OCI-LY1 (cell line): Measurements from ENCODE around the gene IGF2BP2.

Experiments
- H2AFZ ChIP-seq: fragments of 200-600 bp; sonication (generic), shearing (Covaris generic); 2 replicates; pipeline ENCODE4 v1.6.0; 2014; ENCODE audit warnings: antibody characterized with exemption, mild to moderate bottlenecking, low read length
- H3F3A ChIP-seq: fragments of 200-600 bp; sonication (generic), shearing (Covaris generic); 2 replicates; pipeline ENCODE4 v1.6.0; 2014; ENCODE audit warnings: mild to moderate bottlenecking, antibody characterized with exemption, low read length, moderate library complexity; ENCODE audit not compliant: insufficient read depth
- H3K27ac ChIP-seq: fragments of 200-600 bp; sonication (generic); 2 replicates; pipeline ENCODE4 v1.5.1; 2014; ENCODE audit warnings: low read length, mixed run types, mild to moderate bottlenecking, low read depth; ENCODE audit not compliant: poor library complexity, severe bottlenecking
- H3K27me3 ChIP-seq: fragments of 200-600 bp; sonication (generic); 2 replicates; pipeline ENCODE4 v1.6.0; 2014; ENCODE audit warnings: antibody characterized with exemption, mild to moderate bottlenecking, low read length, moderate library complexity; ENCODE audit not compliant: insufficient read depth
- H3K36me3 ChIP-seq: fragments of 200-600 bp; sonication (generic); 2 replicates; pipeline ENCODE4 v1.6.1; 2014; ENCODE audit warnings: mild to moderate bottlenecking, antibody characterized with exemption, low read length, moderate library complexity, mixed read lengths; ENCODE audit not compliant: insufficient read depth
- H3K4me1 ChIP-seq: fragments of 200-600 bp; sonication (generic); 2 replicates; pipeline ENCODE4 v1.5.1; 2014; ENCODE audit warnings: mild to moderate bottlenecking, low read length, moderate library complexity; ENCODE audit not compliant: insufficient read depth, severe bottlenecking
- H3K4me2 ChIP-seq: fragments of 200-600 bp; sonication (generic), shearing (Covaris generic); 2 replicates; pipeline ENCODE4 v1.6.1; 2014; ENCODE audit warnings: low read length
- H3K4me3 ChIP-seq: fragments of 200-600 bp; sonication (generic); 2 replicates; pipeline ENCODE4 v1.5.1; 2014; ENCODE audit warnings: low read length, low read depth, mild to moderate bottlenecking, mixed read lengths; ENCODE audit not compliant: poor library complexity, severe bottlenecking
- H3K79me2 ChIP-seq: fragments of 200-600 bp; shearing (Covaris generic); 2 replicates; pipeline ENCODE4 v1.6.1; 2016; ENCODE audit warnings: mixed run types, low read length, mixed read lengths; ENCODE audit not compliant: insufficient read depth
- H3K9ac ChIP-seq: fragments of 200-600 bp; sonication (generic), shearing (Covaris generic); 2 replicates; pipeline ENCODE4 v1.6.1; 2014; ENCODE audit warnings: mild to moderate bottlenecking, low read length, mixed read lengths
- H3K9me2 ChIP-seq: fragments of 200-600 bp; sonication (generic), shearing (Covaris generic); 2 replicates; pipeline ENCODE4 v1.6.1; 2014; ENCODE audit warnings: low read depth, mild to moderate bottlenecking, low read length, mixed read lengths
- H3K9me3 ChIP-seq: fragments of 200-600 bp; shearing (Covaris generic); 2 replicates; pipeline ENCODE4 v1.6.1; 2014; ENCODE audit warnings: low read length, mixed read lengths
- H4K20me1 ChIP-seq: fragments of 200-600 bp; sonication (generic), shearing (Covaris generic); 2 replicates; pipeline ENCODE4 v1.6.0; 2016; ENCODE audit warnings: mild to moderate bottlenecking, low read length; ENCODE audit not compliant: insufficient read depth
- EZH2 ChIP-seq: fragments of 200-600 bp; sonication (generic), shearing (Covaris generic); IDR thresholded peaks from 2 replicates; pipeline ENCODE4 v1.8.0; 2017; ENCODE audit warnings: borderline replicate concordance, mixed run types, mild to moderate bottlenecking, antibody characterized with exemption, low read length, moderate library complexity, mixed read lengths
- TF ChIP-seq, protein P1 (sequence below): fragments of 200-600 bp; sonication (generic), shearing (Covaris generic); IDR thresholded peaks from 2 replicates; pipeline ENCODE4 v1.5.1; 2017; ENCODE audit warnings: mild to moderate bottlenecking, antibody characterized with exemption, low read length, moderate library complexity, mixed read lengths

Gene IGF2BP2

DNA sequence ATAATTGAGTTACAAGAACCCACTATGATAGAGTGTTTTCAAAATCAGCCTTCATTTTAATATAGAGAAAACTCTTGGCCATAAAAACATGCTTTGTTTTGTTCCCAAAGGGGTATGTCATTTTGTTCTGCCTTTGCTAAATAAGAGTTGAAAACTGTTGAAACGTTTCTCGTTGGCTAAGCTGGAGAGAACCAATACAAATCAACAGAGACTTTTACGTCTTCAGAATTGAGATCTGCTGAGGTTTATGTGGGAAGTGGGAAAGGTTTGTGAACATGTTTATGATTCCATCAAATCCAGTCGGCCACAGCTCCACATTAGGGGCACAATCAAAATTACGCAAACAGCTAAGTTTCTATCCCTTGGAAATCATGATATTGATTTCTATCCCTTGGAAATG lies 102.0 kb downstream of the IGF2BP2 start:
- no peak overlapping the region for H2AFZ ChIP-seq
- no peak overlapping the region for H3K9ac ChIP-seq
- no peaks in the 10 kb centered on the region for H3K9me2 ChIP-seq
- H4K20me1 ChIP-seq: no peaks in the 10 kb centered on the region
- H3K27me3 ChIP-seq: no peaks in the 10 kb centered on the region
- H3K4me3 ChIP-seq: no peak overlapping the region
- no peaks in the 10 kb centered on the region for H3K4me1 ChIP-seq
- no peaks in the 10 kb centered on the region for H3F3A ChIP-seq
- TF ChIP-seq, protein P1, sequence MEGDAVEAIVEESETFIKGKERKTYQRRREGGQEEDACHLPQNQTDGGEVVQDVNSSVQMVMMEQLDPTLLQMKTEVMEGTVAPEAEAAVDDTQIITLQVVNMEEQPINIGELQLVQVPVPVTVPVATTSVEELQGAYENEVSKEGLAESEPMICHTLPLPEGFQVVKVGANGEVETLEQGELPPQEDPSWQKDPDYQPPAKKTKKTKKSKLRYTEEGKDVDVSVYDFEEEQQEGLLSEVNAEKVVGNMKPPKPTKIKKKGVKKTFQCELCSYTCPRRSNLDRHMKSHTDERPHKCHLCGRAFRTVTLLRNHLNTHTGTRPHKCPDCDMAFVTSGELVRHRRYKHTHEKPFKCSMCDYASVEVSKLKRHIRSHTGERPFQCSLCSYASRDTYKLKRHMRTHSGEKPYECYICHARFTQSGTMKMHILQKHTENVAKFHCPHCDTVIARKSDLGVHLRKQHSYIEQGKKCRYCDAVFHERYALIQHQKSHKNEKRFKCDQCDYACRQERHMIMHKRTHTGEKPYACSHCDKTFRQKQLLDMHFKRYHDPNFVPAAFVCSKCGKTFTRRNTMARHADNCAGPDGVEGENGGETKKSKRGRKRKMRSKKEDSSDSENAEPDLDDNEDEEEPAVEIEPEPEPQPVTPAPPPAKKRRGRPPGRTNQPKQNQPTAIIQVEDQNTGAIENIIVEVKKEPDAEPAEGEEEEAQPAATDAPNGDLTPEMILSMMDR: no peak
- TF ChIP-seq EZH2: no peak
- H3K9me3 ChIP-seq: no peaks in the 10 kb centered on the region
- H3K36me3 ChIP-seq: no peaks in the 10 kb centered on the region
- H3K27ac ChIP-seq: no peak overlapping the region
- no peaks in the 10 kb centered on the region for H3K79me2 ChIP-seq
- H3K4me2 ChIP-seq: no peak overlapping the region

DNA sequence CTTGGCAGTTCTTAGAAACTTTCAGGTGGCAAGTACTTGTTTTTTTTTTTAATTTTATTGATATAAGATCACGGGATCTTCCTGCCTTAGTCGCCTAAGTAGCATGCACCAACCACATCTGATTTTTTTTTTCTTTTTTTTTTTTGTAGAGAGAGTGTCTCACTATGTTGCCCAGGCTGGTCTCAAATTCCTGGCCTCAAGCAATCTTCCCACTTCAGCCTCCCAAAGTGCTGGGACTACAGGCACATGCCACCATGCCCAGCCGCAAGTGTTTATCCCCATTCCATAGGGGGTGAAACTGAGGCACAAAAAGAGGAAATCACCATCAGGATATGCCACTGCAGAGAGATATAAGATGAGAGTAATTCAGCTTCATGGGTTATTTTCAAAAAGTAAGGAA lies 102.9 kb downstream of the IGF2BP2 start:
- H3K27ac ChIP-seq: no peak overlapping the region
- H3K9me2 ChIP-seq: no peaks in the 10 kb centered on the region
- no peaks in the 10 kb centered on the region for H3K27me3 ChIP-seq
- no peaks in the 10 kb centered on the region for H4K20me1 ChIP-seq
- no peak overlapping the region for H3K4me2 ChIP-seq
- H3K36me3 ChIP-seq: no peaks in the 10 kb centered on the region
- no peak overlapping the region for H3K4me3 ChIP-seq
- no peaks in the 10 kb centered on the region for H3K79me2 ChIP-seq
- no peaks in the 10 kb centered on the region for H3K9me3 ChIP-seq
- no peaks in the 10 kb centered on the region for H3F3A ChIP-seq
- no peak overlapping the region for H3K9ac ChIP-seq
- H3K4me1 ChIP-seq: no peaks in the 10 kb centered on the region
- no peak for TF ChIP-seq EZH2
- TF ChIP-seq, protein P1: no peak
- H2AFZ ChIP-seq: no peak overlapping the region

DNA sequence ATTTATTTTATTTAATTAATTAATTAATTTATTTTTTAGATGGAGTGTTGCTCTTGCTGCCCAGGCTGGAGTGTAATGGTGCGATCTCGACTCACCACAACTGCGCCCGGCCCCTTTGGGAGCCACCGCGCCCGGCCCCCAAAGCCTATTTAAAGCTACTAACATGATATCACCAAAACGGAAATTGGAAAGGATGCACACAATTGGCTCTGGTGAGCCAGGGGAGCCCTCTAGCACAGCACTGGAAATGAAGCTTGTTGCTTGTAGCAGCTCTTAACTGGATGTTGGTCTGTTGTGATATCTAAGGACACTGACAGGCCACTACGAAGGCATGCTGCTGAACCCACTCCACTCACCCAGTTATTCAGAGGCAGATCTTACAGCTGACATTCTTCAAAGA lies 104.5 kb downstream of the IGF2BP2 start:
- TF ChIP-seq EZH2: no peak
- TF ChIP-seq, protein P1: no peak
- no peaks in the 10 kb centered on the region for H3K4me1 ChIP-seq
- no peaks in the 10 kb centered on the region for H3K9me3 ChIP-seq
- H3F3A ChIP-seq: no peaks in the 10 kb centered on the region
- no peaks in the 10 kb centered on the region for H3K36me3 ChIP-seq
- H3K9me2 ChIP-seq: no peaks in the 10 kb centered on the region
- no peak overlapping the region for H3K4me2 ChIP-seq
- H3K27ac ChIP-seq: no peak overlapping the region
- H2AFZ ChIP-seq: no peak overlapping the region
- peaks cover under 1% of the 10 kb centered on the region; the same call in 1 of the 2 replicates for H3K27me3 ChIP-seq
- H3K9ac ChIP-seq: no peak overlapping the region
- H3K79me2 ChIP-seq: no peaks in the 10 kb centered on the region
- no peak overlapping the region for H3K4me3 ChIP-seq
- H4K20me1 ChIP-seq: no peaks in the 10 kb centered on the region
